Peyer's patch (tissue), 4 donors: ENCODE results near the gene SLC9A7.

Source experiments
- POLR2A ChIP-seq, 2 donors: fragments of 450-650 bp; IDR thresholded peaks; one replicate each; pipeline ENCODE4 v1.5.1; 2017; ENCODE audit warnings: antibody characterized with exemption in 2 of 2, mild to moderate bottlenecking in 2 of 2, moderate library complexity in 2 of 2
- TF ChIP-seq, protein P1 (sequence below), 6 experiments: fragments of 450-650 bp in 4 of 6; fragments of 200-600 bp in 2 of 6; sonication (generic) in 1 of 6; IDR thresholded peaks; one replicate each; pipeline ENCODE4 v1.5.1; 2017 to 2019; ENCODE audit warnings: antibody characterized with exemption in 6 of 6, mild to moderate bottlenecking in 3 of 6, moderate library complexity in 1 of 6

DNA sequence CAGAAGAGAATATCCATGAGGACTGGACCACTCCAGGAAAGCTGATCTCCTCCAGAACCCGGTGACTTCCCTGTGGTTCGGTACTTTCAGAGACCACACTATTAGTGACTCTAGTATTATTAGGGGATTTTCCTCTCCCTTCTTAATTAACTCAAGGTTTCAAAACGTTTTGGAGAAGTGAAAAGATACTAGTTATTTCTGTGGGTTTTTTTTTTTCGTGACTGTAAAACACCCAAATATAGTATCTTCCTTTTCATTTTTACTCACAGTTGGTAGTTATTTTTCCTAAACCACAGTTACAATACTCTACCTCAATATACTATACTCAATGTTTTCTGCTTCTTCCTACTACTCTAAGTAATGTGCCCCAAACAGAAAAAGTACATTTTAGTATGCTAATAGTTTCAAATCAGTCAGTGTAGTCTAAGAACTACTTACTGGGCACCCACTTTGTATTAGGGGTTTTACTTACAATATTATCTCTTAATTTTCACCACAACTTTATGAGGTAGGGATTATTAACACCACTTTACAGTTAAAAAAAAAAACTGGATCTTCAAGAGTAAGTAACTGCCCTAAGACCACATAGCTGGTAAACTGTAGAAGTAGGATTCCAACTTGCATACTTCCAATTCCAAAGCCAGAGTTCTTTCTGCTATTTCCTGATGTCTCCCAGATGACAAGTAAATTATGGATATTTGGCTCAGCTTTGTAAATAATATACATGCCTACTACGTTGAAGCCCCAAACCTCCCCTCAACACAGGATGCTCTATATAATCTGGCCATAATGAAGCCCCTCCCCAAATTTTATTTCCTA, 45.0 kb downstream of the SLC9A7 start:
- no peak for TF ChIP-seq POLR2A (IDR thresholded peaks at IDR 0.05)
- TF ChIP-seq, protein P1, sequence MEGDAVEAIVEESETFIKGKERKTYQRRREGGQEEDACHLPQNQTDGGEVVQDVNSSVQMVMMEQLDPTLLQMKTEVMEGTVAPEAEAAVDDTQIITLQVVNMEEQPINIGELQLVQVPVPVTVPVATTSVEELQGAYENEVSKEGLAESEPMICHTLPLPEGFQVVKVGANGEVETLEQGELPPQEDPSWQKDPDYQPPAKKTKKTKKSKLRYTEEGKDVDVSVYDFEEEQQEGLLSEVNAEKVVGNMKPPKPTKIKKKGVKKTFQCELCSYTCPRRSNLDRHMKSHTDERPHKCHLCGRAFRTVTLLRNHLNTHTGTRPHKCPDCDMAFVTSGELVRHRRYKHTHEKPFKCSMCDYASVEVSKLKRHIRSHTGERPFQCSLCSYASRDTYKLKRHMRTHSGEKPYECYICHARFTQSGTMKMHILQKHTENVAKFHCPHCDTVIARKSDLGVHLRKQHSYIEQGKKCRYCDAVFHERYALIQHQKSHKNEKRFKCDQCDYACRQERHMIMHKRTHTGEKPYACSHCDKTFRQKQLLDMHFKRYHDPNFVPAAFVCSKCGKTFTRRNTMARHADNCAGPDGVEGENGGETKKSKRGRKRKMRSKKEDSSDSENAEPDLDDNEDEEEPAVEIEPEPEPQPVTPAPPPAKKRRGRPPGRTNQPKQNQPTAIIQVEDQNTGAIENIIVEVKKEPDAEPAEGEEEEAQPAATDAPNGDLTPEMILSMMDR (IDR thresholded peaks at IDR 0.05): no peak
